HepG2 (cell line): ENCODE data around the gene CAPZA1. TPM values are rescaled to one million over a fixed set of nuclear protein-coding genes. Genes with fewer than 3 reads are reported as not detected.

Experiments used
- HDAC2 ChIP-seq: sonication (generic); formaldehyde crosslinking; IDR thresholded peaks from 2 replicates; pipeline ENCODE4 v1.4.0; 2020; ENCODE audit warnings: missing genetic modification reagents
- ISX ChIP-seq: sonication (generic); formaldehyde crosslinking; conservative IDR thresholded peaks from 2 replicates; pipeline ENCODE4 v1.5.0; 2020; ENCODE audit warnings: missing genetic modification reagents
- KLF16 ChIP-seq, 2 experiments: sonication (generic) in 1 of 2; formaldehyde crosslinking in 1 of 2; IDR thresholded peaks; 2 replicates each; pipeline versions ENCODE4 v1.6.1 to v1.8.0; 2016 to 2023; ENCODE audit warnings: missing genetic modification reagents in 2 of 2, missing compliant biosample characterization in 1 of 2
- MAFG ChIP-seq: sonication (generic); formaldehyde crosslinking; IDR thresholded peaks from 2 replicates; pipeline ENCODE4 v1.5.1; 2020; ENCODE audit warnings: mild to moderate bottlenecking, missing genetic modification reagents
- NFATC3 ChIP-seq: sonication (generic); formaldehyde crosslinking; IDR thresholded peaks from 2 replicates; pipeline ENCODE4 v1.5.1; 2020; ENCODE audit warnings: mild to moderate bottlenecking, missing genetic modification reagents
- NFIC ChIP-seq: IDR thresholded peaks from 2 replicates; pipeline ENCODE4 v1.6.1; 2012; ENCODE audit warnings: mild to moderate bottlenecking, low read length, inconsistent platforms
- POLR2G ChIP-seq: fragments of 200-400 bp; formaldehyde crosslinking; IDR thresholded peaks from 2 replicates; pipeline ENCODE4 v1.6.1; 2018; ENCODE audit warnings: mild to moderate bottlenecking, low read depth, low read length, moderate library complexity
- RXRB ChIP-seq: IDR thresholded peaks from 2 replicates; pipeline ENCODE4 v1.6.1; 2016; ENCODE audit warnings: borderline replicate concordance, missing genetic modification reagents, missing compliant biosample characterization
- TEAD3 ChIP-seq: optimal IDR thresholded peaks from 2 replicates; pipeline ENCODE3; 2016; ENCODE audit warnings: borderline replicate concordance
- ZBTB7A ChIP-seq: sonication (generic); formaldehyde crosslinking; IDR thresholded peaks from 2 replicates; pipeline ENCODE4 v1.8.0; 2022; ENCODE audit warnings: mild to moderate bottlenecking, missing genetic modification reagents
- ZFAT ChIP-seq: sonication (generic); formaldehyde crosslinking; conservative IDR thresholded peaks from 2 replicates; pipeline ENCODE4 v1.8.1; 2023; ENCODE audit warnings: missing genetic modification reagents, inconsistent platforms
- ZNF30 ChIP-seq: sonication (generic); formaldehyde crosslinking; IDR thresholded peaks from 2 replicates; pipeline ENCODE4 v1.5.0; 2020; ENCODE audit warnings: mild to moderate bottlenecking, missing genetic modification reagents
- ZNF350 ChIP-seq: sonication (generic); formaldehyde crosslinking; IDR thresholded peaks from 2 replicates; pipeline ENCODE4 v1.4.0; 2020; ENCODE audit warnings: mild to moderate bottlenecking, low read depth, missing genetic modification reagents, borderline replicate concordance
- ZNF563 ChIP-seq: sonication (generic); formaldehyde crosslinking; IDR thresholded peaks from 2 replicates; pipeline ENCODE4 v1.8.0; 2022; ENCODE audit warnings: mild to moderate bottlenecking, moderate library complexity, missing genetic modification reagents
- polyA plus RNA-seq, 8 experiments: library from polyadenylated mRNA; depleted of rRNA in 3 of 8; stranded (reverse) in 7 of 8; unstranded in 1 of 8; fragments of >200 nt; fragmentation: Illumina TruSeq in 4 of 8; extraction: Trizol in 4 of 8; gene quantifications; 2 replicates each; pipeline versions ENCODE4 v1.2.1 to v1.2.3, GENCODE V29; 2011 to 2016; ENCODE audit warnings: low read depth in 4 of 8, missing spikeins in 1 of 8, mixed read lengths in 1 of 8; ENCODE audit not compliant: insufficient read depth in 1 of 8
- total RNA-seq, 5 experiments: library from RNA; depleted of rRNA; stranded (reverse); fragments of >200 nt; fragmentation: Illumina TruSeq; extraction: Trizol; gene quantifications; 2 replicates each; pipeline ENCODE4 v1.2.3, GENCODE V29; 2016; ENCODE audit warnings: low read depth in 1 of 5
- TF ChIP-seq, protein P1 (sequence below): IDR thresholded peaks from 2 replicates; pipeline ENCODE4 v1.4.0; 2020; ENCODE audit warnings: mild to moderate bottlenecking, missing genetic modification reagents
- TF ChIP-seq, protein P2 (sequence below): sonication (generic); formaldehyde crosslinking; IDR thresholded peaks from 2 replicates; pipeline ENCODE4 v1.5.1; 2020; ENCODE audit warnings: mild to moderate bottlenecking, moderate library complexity, missing genetic modification reagents
- TF ChIP-seq, protein P3 (sequence below): sonication (generic); formaldehyde crosslinking; IDR thresholded peaks from 2 replicates; pipeline ENCODE4 v1.4.0; 2020; ENCODE audit warnings: missing genetic modification reagents
- TF ChIP-seq, protein P4 (sequence below), 2 experiments: sonication (generic) in 1 of 2; formaldehyde crosslinking in 1 of 2; IDR thresholded peaks; 2 replicates each; pipeline versions ENCODE4 v1.5.1 to v1.6.1; 2011 to 2020; ENCODE audit warnings: borderline replicate concordance in 1 of 2, low read depth in 1 of 2, low read length in 1 of 2, mild to moderate bottlenecking in 1 of 2, missing genetic modification reagents in 1 of 2, moderate library complexity in 1 of 2

Gene CAPZA1
- total and polyA plus RNA-seq, 2 of the 13 experiments (the other 11 are each of a cell fraction or from before 2014, with no cell fraction given), result 67.0 to 117 TPM

- TF ChIP-seq, protein P1, sequence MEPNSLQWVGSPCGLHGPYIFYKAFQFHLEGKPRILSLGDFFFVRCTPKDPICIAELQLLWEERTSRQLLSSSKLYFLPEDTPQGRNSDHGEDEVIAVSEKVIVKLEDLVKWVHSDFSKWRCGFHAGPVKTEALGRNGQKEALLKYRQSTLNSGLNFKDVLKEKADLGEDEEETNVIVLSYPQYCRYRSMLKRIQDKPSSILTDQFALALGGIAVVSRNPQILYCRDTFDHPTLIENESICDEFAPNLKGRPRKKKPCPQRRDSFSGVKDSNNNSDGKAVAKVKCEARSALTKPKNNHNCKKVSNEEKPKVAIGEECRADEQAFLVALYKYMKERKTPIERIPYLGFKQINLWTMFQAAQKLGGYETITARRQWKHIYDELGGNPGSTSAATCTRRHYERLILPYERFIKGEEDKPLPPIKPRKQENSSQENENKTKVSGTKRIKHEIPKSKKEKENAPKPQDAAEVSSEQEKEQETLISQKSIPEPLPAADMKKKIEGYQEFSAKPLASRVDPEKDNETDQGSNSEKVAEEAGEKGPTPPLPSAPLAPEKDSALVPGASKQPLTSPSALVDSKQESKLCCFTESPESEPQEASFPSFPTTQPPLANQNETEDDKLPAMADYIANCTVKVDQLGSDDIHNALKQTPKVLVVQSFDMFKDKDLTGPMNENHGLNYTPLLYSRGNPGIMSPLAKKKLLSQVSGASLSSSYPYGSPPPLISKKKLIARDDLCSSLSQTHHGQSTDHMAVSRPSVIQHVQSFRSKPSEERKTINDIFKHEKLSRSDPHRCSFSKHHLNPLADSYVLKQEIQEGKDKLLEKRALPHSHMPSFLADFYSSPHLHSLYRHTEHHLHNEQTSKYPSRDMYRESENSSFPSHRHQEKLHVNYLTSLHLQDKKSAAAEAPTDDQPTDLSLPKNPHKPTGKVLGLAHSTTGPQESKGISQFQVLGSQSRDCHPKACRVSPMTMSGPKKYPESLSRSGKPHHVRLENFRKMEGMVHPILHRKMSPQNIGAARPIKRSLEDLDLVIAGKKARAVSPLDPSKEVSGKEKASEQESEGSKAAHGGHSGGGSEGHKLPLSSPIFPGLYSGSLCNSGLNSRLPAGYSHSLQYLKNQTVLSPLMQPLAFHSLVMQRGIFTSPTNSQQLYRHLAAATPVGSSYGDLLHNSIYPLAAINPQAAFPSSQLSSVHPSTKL (CRISPR knock-in tag), result peak; percentile 75
- TF ChIP-seq NFIC (peak; percentile 69; the same call in 1 of the 2 replicates), MAFG (CRISPR knock-in tag) (no peak), POLR2G (peak; percentile 60; the same call in 1 of the 2 replicates), TEAD3 (peak; percentile 94), KLF16 (CRISPR knock-in tag; IDR thresholded peaks at IDR 0.05) (peak in 1 of 2 experiments; percentile 17; a peak in 1 of 4 replicates), NFATC3 (CRISPR knock-in tag) (no peak), ZBTB7A (CRISPR knock-in tag) (peak; percentile 25; the same call in 1 of the 2 replicates), ZNF563 (CRISPR knock-in tag) (peak; percentile 33; the same call in 1 of the 2 replicates), HDAC2 (CRISPR knock-in tag) (0 out of 2 replicates have a peak, but pooled peaks have one; percentile 17), ZNF350 (CRISPR knock-in tag) (peak; percentile 65; the same call in 1 of the 2 replicates), RXRB (CRISPR knock-in tag) (peak; percentile 19; the same call in 1 of the 2 replicates), ZFAT (CRISPR knock-in tag) (no peak), ZNF30 (no peak), ISX (CRISPR knock-in tag) (no peak)
- TF ChIP-seq, protein P2, sequence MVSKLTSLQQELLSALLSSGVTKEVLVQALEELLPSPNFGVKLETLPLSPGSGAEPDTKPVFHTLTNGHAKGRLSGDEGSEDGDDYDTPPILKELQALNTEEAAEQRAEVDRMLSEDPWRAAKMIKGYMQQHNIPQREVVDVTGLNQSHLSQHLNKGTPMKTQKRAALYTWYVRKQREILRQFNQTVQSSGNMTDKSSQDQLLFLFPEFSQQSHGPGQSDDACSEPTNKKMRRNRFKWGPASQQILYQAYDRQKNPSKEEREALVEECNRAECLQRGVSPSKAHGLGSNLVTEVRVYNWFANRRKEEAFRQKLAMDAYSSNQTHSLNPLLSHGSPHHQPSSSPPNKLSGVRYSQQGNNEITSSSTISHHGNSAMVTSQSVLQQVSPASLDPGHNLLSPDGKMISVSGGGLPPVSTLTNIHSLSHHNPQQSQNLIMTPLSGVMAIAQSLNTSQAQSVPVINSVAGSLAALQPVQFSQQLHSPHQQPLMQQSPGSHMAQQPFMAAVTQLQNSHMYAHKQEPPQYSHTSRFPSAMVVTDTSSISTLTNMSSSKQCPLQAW (CRISPR knock-in tag), result peak; percentile 56; the same call in 1 of the 2 replicates
- TF ChIP-seq, protein P3, sequence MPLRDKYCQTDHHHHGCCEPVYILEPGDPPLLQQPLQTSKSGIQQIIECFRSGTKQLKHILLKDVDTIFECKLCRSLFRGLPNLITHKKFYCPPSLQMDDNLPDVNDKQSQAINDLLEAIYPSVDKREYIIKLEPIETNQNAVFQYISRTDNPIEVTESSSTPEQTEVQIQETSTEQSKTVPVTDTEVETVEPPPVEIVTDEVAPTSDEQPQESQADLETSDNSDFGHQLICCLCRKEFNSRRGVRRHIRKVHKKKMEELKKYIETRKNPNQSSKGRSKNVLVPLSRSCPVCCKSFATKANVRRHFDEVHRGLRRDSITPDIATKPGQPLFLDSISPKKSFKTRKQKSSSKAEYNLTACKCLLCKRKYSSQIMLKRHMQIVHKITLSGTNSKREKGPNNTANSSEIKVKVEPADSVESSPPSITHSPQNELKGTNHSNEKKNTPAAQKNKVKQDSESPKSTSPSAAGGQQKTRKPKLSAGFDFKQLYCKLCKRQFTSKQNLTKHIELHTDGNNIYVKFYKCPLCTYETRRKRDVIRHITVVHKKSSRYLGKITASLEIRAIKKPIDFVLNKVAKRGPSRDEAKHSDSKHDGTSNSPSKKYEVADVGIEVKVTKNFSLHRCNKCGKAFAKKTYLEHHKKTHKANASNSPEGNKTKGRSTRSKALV (CRISPR knock-in tag), result no peak
- TF ChIP-seq, protein P4, sequence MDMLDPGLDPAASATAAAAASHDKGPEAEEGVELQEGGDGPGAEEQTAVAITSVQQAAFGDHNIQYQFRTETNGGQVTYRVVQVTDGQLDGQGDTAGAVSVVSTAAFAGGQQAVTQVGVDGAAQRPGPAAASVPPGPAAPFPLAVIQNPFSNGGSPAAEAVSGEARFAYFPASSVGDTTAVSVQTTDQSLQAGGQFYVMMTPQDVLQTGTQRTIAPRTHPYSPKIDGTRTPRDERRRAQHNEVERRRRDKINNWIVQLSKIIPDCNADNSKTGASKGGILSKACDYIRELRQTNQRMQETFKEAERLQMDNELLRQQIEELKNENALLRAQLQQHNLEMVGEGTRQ (IDR thresholded peaks at IDR 0.05; ENCODE audit: low read depth, low read length), result peak; percentile 76
- TF ChIP-seq, protein P4 (CRISPR knock-in tag; IDR thresholded peaks at IDR 0.05; ENCODE audit: borderline replicate concordance), result peak; percentile 85; the same call in 1 of the 2 replicates
Observed at GRCh38 chr1:112698366-112699310, 79.0 kb downstream of the CAPZA1 start (continued).
